GM18858 (cell line): ENCODE measurements around the gene FAM216B.
A peak's percentile ranks its signal among the peaks of the same experiment; 100 is the strongest.
"Not testable (repeated sequence)": the region's sequence is repeated elsewhere in the genome, so short reads cannot be mapped to it uniquely, and the experiment has no call there.

ENCODE experiments used
- ATAC-seq: cut with Tn5 transposase; IDR thresholded peaks from one replicate; pipeline ENCODE4 v1.9.1; 2021; ENCODE audit not compliant: unreplicated experiment

FAM216B gene

DNA sequence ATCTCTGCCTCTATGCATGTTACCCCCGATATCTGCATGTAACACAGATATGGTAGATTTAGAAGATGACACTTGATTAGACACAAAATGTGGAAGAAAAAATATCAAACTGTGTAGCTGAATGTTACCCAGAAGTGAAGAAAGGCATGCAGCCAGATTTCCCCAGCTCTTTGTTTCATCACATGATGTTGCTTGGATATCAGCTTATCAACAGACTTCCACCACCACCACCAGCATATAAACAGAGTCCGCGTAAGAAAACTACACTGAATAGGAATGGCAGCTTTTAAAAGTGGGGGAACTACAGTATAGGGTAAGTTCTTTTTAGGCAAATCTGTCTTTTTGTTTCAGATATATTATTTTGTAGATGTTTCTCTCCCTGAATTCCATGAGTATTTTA lies at the start of gene FAM216B:
Gene FAM216B (plus strand): TSS at position 233 of the 400 bp plus-strand sequence. CDS start 2,484 bp downstream, outside the sequence.
- no peak for ATAC-seq

DNA sequence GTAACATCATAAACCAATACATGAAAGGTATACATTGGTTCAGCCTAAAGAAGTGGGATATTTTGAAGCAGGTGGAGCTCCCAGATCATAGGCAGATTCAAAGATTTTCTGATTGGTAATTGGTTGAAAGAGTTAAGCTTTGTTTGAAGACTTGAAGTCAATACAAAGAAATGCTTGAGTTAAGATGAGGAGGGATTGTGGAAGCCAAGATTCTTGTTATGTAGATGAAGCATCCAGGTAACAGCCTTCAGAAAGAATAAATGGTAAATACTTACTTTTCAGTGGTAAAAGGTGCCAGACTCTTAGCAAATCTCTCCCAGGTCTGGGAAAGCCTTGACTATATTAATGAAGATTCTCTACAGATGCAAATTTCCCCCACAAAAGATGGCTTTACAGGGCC lies 49.3 kb upstream of the FAM216B start:
- ATAC-seq: no peak

GRCh38 chr13:42733046-42733445 lies 48.3 kb upstream of the FAM216B start:
- ATAC-seq: no peak

GRCh38 chr13:42735010-42735409 lies 46.4 kb upstream of the FAM216B start:
- ATAC-seq: no peak

DNA sequence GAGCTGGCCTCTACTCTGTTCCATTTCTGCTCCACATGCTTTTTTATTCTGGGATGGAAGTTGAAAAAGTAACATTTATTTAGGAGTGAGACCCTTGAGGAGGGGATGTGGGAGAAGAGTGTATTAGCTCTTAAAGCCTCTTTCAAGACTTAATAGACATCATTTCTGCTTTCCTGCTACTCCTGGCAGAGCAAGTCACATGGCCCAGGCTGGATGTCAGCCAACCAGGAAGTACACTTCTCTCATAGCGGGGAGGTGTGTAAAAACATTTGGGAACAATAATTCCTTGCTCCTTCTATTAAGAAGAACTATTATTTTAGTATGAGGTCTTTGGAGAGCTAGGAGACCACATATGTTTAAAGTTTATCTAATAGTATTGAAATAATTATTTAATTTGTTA lies 40.6 kb upstream of the FAM216B start:
- ATAC-seq: no peak

- ATAC-seq: no peak
These were observed 39.5 kb upstream of the FAM216B start for GRCh38 chr13:42741914-42742313.

GRCh38 chr13:42745655-42746054 lies 35.7 kb upstream of the FAM216B start:
- no peak for ATAC-seq

DNA sequence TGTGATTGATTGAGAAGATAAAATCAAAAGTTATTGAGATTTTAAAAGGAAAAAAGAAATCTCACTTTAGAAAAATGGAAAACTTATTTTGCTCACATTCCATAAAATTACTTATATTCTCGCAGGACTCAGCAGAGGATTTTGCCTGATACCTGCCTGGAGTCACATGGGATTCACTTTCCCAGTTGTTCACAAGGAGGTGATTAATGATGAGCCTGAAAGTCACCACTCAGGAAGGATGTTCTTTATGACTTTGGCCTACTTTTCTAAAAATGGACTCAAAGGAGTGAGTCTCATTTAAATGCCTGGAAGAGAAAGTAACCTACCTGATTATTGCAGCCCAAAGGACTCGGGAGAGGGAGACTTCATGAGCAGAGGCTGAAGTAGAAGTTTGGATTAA lies 34.5 kb upstream of the FAM216B start:
- no peak for ATAC-seq

- ATAC-seq: no peak
These were observed 33.9 kb upstream of the FAM216B start for GRCh38 chr13:42747399-42747873.

- no peak for ATAC-seq
These were observed 30.6 kb upstream of the FAM216B start for GRCh38 chr13:42750794-42751193.

- peak; percentile 82 for ATAC-seq
These were observed 29.7 kb upstream of the FAM216B start for GRCh38 chr13:42751693-42752092.

- no peak for ATAC-seq
These were observed 28.7 kb upstream of the FAM216B start for GRCh38 chr13:42752731-42753130.

GRCh38 chr13:42753697-42754096 lies 27.7 kb upstream of the FAM216B start:
- no peak for ATAC-seq

GRCh38 chr13:42754801-42755510 lies 26.4 kb upstream of the FAM216B start:
- ATAC-seq: no peak

DNA sequence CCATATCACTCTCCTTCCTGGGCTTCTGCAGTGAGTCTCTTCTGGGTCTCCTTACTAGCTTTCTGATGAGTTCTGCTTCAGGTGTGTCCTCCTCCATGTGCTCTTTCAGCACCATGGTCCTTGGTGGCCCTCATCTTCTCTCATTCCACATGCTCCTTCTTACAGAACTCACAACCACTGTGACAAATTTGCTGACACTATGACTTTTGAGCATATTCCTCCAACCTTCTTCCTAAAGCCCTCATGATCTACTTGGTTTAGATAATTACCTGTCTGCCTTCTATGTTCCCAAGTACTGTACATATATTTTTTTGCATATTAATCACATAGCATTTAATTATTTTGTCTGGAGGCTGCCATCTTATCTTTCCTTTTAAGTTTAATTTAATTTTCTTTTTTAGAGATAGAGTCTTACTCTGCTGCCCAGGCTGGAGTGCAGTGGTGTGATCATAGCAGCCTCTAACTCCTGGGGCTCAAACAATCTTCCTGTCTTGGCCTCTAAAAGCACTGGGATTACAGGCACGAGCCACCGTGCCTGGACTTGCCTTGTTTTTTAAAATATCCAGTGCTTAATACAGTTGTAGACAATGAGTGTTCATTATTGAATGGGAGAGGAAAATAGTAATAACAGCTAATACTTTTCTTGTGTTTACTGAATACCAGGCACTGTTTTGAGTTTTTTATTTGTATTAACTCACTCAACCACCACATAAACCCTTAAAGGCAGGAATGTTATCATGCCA lies 23.5 kb upstream of the FAM216B start:
- ATAC-seq: no peak

GRCh38 chr13:42758515-42758914 lies 22.9 kb upstream of the FAM216B start:
- no peak for ATAC-seq

DNA sequence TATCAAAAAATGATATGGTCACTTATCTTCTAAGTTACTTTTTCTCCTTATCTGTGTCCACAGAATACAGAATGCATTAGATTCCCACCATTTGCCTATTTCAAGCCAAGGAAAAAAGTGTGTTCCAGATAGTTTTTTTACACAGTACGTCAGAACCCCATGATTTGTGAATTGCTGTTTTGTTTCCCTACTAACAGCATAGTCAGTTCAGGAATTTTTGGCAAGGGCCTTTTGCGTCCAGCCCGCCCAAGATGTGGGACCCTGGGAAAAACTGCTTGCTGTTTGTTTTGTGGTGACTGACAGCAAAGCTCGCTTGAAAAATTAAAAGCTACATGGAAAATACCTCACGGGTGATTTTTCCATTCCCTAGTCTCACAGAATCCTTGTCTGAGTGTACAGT lies 20.4 kb upstream of the FAM216B start:
- ATAC-seq: no peak

DNA sequence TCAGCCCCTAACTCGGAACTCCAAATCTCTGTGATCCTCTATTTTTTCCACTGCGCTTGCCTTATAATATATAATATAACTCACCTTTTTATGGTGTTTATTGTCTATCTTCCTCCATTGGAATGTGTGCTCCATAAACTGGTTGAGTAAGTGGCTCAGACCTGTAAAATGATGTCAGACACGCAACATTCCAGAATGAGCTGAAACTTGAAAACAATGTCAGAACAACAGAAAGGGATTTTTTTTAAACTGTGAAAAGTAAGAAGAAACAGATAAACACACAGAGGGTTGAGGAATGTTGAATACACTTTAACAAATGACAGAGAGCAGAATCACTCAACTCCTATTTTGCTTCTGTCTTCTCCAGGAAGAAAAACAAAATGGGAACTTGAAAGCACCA lies 19.1 kb upstream of the FAM216B start:
- no peak for ATAC-seq

DNA sequence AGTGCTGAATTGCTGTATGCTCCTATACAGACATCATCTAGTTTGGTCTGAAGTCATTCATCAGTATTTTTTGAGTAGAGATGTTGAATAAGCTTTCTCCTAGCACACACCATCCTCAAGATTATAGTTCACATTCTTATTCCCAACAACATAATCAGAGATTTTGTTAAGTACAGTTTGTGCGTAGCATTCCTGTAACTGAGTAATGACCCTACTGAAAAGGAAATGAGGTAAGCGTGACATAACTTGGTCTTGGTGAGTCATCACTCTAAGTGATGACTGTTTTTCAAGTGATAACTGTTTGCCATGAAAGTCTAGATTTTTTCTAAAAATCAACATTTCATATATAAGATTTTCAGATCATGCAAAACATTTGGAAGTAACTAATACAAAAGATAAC lies 18.5 kb upstream of the FAM216B start:
- ATAC-seq: no peak

DNA sequence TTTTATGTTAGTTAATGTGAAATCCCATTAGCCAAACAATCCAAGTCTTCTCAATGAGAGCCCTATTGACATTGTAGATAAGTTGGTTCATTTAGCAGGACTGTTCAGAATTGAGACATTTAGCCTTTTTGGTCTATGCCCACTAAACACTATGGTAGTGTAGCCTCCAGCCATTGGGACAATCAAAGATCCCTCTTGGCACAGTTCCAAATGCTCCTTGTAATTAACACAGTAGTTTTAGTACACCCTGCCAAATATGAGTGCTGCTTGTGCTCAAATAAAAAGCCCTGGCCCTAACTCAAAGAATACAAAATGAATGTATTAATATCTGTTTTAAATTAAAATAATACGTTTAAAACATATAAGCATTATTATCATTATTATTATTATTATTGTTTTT lies 15.4 kb upstream of the FAM216B start:
- ATAC-seq: no peak

- no peak for ATAC-seq
These were observed 11.7 kb upstream of the FAM216B start for GRCh38 chr13:42769650-42770049.

DNA sequence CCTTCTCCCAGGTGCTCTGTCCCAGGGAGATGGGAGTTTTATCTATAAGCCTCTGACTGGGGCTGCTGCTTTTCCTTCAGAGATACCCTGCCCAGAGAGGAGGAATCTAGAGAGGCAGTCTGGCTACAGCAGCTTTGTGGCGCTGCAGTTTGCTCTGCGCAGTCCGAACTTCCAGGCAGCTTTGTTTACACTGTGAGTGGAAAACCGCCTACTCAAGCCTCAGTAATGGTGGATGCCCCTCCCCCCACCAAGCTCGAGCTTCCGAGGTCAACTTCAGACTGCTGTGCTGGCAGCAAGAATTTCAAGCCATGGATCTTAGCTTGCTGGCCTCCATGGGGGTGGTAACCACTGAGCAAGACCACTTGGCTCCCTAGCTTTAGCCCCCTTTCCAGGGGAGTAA lies 4.8 kb upstream of the FAM216B start:
- ATAC-seq: not testable (repeated sequence)
